PFSK-1 (cell line): ENCODE data around the gene CCSER2.

Source experiments
- POLR2AphosphoS5 ChIP-seq: IDR thresholded peaks from 2 replicates; pipeline ENCODE4 v1.6.1; 2012; ENCODE audit warnings: low read depth, mild to moderate bottlenecking, control low read depth, low read length, moderate library complexity
- REST ChIP-seq, 2 experiments: IDR thresholded peaks; 2 replicates each; pipeline versions ENCODE4 v1.6.1 to v1.8.0; 2011 to 2012; ENCODE audit warnings: low read depth in 2 of 2, low read length in 2 of 2, control low read depth in 1 of 2, inconsistent platforms in 1 of 2, mild to moderate bottlenecking in 1 of 2, moderate library complexity in 1 of 2; ENCODE audit not compliant: insufficient read depth in 1 of 2

GRCh38 chr10:84429926-84430520 is 101.6 kb downstream of the CCSER2 start:
- TF ChIP-seq POLR2AphosphoS5 (no peak), REST (IDR thresholded peaks at IDR 0.05; ENCODE audit: insufficient read depth in 1 of 2, low read depth in 2 of 2, low read length in 2 of 2) (no peak)
